Fibroblast of lung (primary cell): ENCODE data around the gene EIF3J.

Experiments used
- EZH2 ChIP-seq: IDR thresholded peaks from 2 replicates; pipeline ENCODE4 v1.5.1; 2012; ENCODE audit warnings: low read length, control low read depth, mild to moderate bottlenecking; ENCODE audit errors: missing control alignments
- TF ChIP-seq, protein P1 (sequence below), 2 donors: IDR thresholded peaks in 1 of 2; conservative IDR thresholded peaks in 1 of 2; 1 replicate in 1 of 2; 2 replicates in 1 of 2; pipeline ENCODE4 v1.5.1; 2011 to 2012; ENCODE audit warnings: low read length in 2 of 2, control low read depth in 1 of 2, inconsistent platforms in 1 of 2, low read depth in 1 of 2, mild to moderate bottlenecking in 1 of 2

DNA sequence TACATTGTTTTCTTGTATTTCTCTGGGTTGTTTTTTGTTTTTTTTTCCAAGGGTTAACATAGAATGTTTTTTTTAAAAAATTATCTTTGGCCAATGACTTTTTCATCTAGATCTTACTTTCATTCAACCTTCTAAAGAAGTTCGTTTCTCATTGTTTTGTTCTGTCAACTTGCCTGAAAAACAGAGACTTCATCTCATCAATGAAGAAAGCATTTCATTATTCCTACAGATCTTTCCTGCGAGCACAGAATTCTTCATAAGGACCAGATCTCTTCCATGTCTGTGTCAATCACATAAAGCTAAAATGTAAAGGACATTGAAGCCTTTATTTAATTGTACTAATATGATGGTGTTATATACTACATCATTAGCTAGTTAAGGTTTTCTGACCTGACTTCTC, 9.7 kb upstream of the EIF3J start:
- no peak for TF ChIP-seq EZH2
- TF ChIP-seq, protein P1, sequence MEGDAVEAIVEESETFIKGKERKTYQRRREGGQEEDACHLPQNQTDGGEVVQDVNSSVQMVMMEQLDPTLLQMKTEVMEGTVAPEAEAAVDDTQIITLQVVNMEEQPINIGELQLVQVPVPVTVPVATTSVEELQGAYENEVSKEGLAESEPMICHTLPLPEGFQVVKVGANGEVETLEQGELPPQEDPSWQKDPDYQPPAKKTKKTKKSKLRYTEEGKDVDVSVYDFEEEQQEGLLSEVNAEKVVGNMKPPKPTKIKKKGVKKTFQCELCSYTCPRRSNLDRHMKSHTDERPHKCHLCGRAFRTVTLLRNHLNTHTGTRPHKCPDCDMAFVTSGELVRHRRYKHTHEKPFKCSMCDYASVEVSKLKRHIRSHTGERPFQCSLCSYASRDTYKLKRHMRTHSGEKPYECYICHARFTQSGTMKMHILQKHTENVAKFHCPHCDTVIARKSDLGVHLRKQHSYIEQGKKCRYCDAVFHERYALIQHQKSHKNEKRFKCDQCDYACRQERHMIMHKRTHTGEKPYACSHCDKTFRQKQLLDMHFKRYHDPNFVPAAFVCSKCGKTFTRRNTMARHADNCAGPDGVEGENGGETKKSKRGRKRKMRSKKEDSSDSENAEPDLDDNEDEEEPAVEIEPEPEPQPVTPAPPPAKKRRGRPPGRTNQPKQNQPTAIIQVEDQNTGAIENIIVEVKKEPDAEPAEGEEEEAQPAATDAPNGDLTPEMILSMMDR (conservative IDR thresholded peaks at IDR 0.05 in 1 of 2, IDR thresholded peaks at IDR 0.05 in 1 of 2; ENCODE audit: low read depth in 1 of 2, low read length in 2 of 2) = no peak
